MCF 10A (cell line): ENCODE measurements around the gene PNMA8A. TPM values are rescaled to one million over a fixed set of nuclear protein-coding genes. Genes with fewer than 3 reads are reported as not detected.

Experiments
- BruUV-seq: library from RNA; stranded (reverse); fragments of 400-500 nt; replicated peaks from 2 replicates; lab custom pipeline; 2021; lab: Mats Ljungman, UMichigan
- CTCF ChIA-PET: fragments of 300-600 bp; sonication (Branson Sonifier 250); formaldehyde crosslinking; extraction: SDS; loops from one replicate; lab custom pipeline; 2021; ENCODE audit warnings: antibody characterized with exemption, inconsistent platforms; lab: Yijun Ruan, JAX
- POLR2A ChIA-PET: fragments of 300-600, 350-650 bp; sonication (Branson Sonifier 250); formaldehyde crosslinking; extraction: SDS; loops from one replicate; lab custom pipeline; 2020; ENCODE audit warnings: antibody characterized with exemption, inconsistent platforms; lab: Yijun Ruan, JAX
- DNase-seq: peaks from one replicate; pipeline ENCODE4 v3.0.0-alpha.2; 2018; ENCODE audit not compliant: unreplicated experiment
- H3K27ac Mint-ChIP-seq: one replicate; pipeline ENCODE4 v1.8.0; 2022; ENCODE audit warnings: mild to moderate bottlenecking, low read depth, mixed read lengths; ENCODE audit not compliant: unreplicated experiment
- H3K27me3 Mint-ChIP-seq: one replicate; pipeline ENCODE4 v1.8.0; 2022; ENCODE audit warnings: mixed read lengths; ENCODE audit not compliant: insufficient read depth, unreplicated experiment
- H3K36me3 Mint-ChIP-seq: one replicate; pipeline ENCODE4 v1.8.0; 2022; ENCODE audit warnings: mild to moderate bottlenecking, moderate library complexity, mixed read lengths; ENCODE audit not compliant: insufficient read depth, unreplicated experiment
- H3K4me1 Mint-ChIP-seq: one replicate; pipeline ENCODE4 v1.8.0; 2022; ENCODE audit warnings: mixed read lengths; ENCODE audit not compliant: insufficient read depth, unreplicated experiment
- H3K4me3 Mint-ChIP-seq: one replicate; pipeline ENCODE4 v1.8.0; 2022; ENCODE audit warnings: mild to moderate bottlenecking, moderate library complexity, mixed read lengths; ENCODE audit not compliant: unreplicated experiment
- H3K9me3 Mint-ChIP-seq: one replicate; pipeline ENCODE4 v1.8.0; 2022; ENCODE audit warnings: mixed read lengths; ENCODE audit not compliant: unreplicated experiment
- CTCF ChIP-seq: fragments of 200-600 bp; IDR thresholded peaks from one replicate; pipeline ENCODE4 v1.8.0; 2022; ENCODE audit warnings: antibody characterized with exemption, mild to moderate bottlenecking; ENCODE audit not compliant: unreplicated experiment
- intact Hi-C: fragments of 100-400 bp; cut with micrococcal nuclease; formaldehyde crosslinking; loops from 2 replicates; pipeline ENCODE4 v1.14.1; 2022
- total RNA-seq: library from RNA; stranded (reverse); gene quantifications from 2 replicates; pipeline ENCODE4 v1.2.3, GENCODE V29; 2022

The PNMA8A gene
- total RNA-seq, 1 experiment from 2014 or later, result 7.6 TPM

- Mint-ChIP-seq H3K27me3 (no peaks in the 10 kb centered on the region), H3K36me3 (no peaks in the 10 kb centered on the region), H3K9me3 (peaks cover 8% of the 10 kb centered on the region), H3K27ac (no peak overlapping the region), H3K4me3 (no peak overlapping the region), H3K4me1 (peaks cover 7% of the 10 kb centered on the region)
- ChIA-PET CTCF (interaction anchor here (0.7 to 4.4 kb wide), 4 partner anchors 15 to 230 kb away, joined by 3 to 26 read pairs (median 8); no protein-coding TSS in a partner anchor), POLR2A (no interaction called here)
- BruUV-seq, result no TSS peak
- no peak for TF ChIP-seq CTCF
- no peak for DNase-seq
- intact Hi-C loops, result no loop called here
These were observed 39.9 kb upstream of the PNMA8A start for GRCh38 chr19:46511237-46511636.

- no TSS peak for BruUV-seq
- CTCF ChIA-PET, result interaction anchor here (0.6 to 2.4 kb wide), 6 partner anchors 22 to 112 kb away, joined by 3 to 9 read pairs (median 3); no protein-coding TSS in a partner anchor
These were observed 36.8 kb upstream of the PNMA8A start for GRCh38 chr19:46508206-46508605.

GRCh38 chr19:46503848-46504453 is 32.6 kb upstream of the PNMA8A start:
- intact Hi-C loops, result no loop called here
- H3K4me3 Mint-ChIP-seq, result no peak overlapping the region
- no TSS peak for BruUV-seq
- ChIA-PET POLR2A (no interaction called here), CTCF (interaction anchor here (0.6 to 1.3 kb wide), 2 partner anchors 108 to 499 kb away, joined by 4 to 16 read pairs; no protein-coding TSS in a partner anchor)
- no peaks in the 10 kb centered on the region for H3K36me3 Mint-ChIP-seq
- no peaks in the 10 kb centered on the region for H3K9me3 Mint-ChIP-seq
- peaks cover 15% of the 10 kb centered on the region for H3K27me3 Mint-ChIP-seq
- H3K27ac Mint-ChIP-seq, result no peak overlapping the region
- H3K4me1 Mint-ChIP-seq, result peaks cover 6% of the 10 kb centered on the region
- DNase-seq, result no peak
- TF ChIP-seq CTCF, result no peak

More at GRCh38 chr19:46508206-46508605, 36.8 kb upstream of the PNMA8A start:
- no peak for TF ChIP-seq CTCF
- no peak overlapping the region for H3K27ac Mint-ChIP-seq
- H3K4me3 Mint-ChIP-seq, result no peak overlapping the region
- intact Hi-C loops, result no loop called here
- no peaks in the 10 kb centered on the region for H3K4me1 Mint-ChIP-seq
- no peaks in the 10 kb centered on the region for H3K36me3 Mint-ChIP-seq
- H3K9me3 Mint-ChIP-seq, result peaks cover 8% of the 10 kb centered on the region
- DNase-seq, result no peak
- POLR2A ChIA-PET, result no interaction called here
- no peaks in the 10 kb centered on the region for H3K27me3 Mint-ChIP-seq

- ChIA-PET POLR2A (no interaction called here), CTCF (no interaction called here)
- BruUV-seq, result no TSS peak
- Mint-ChIP-seq H3K27ac (no peak overlapping the region), H3K27me3 (peaks cover 15% of the 10 kb centered on the region), H3K4me3 (no peak overlapping the region), H3K9me3 (no peaks in the 10 kb centered on the region), H3K4me1 (peaks cover 6% of the 10 kb centered on the region), H3K36me3 (no peaks in the 10 kb centered on the region)
- TF ChIP-seq CTCF, result no peak
- DNase-seq, result no peak
- intact Hi-C loops, result no loop called here
These were observed 31.5 kb upstream of the PNMA8A start for GRCh38 chr19:46502891-46503290.
